Suprapubic skin (tissue), 4 donors: ENCODE measurements around the gene MUC5B. TPM values are rescaled to one million over a fixed set of nuclear protein-coding genes. Genes with fewer than 3 reads are reported as not detected.

Source experiments
- DNase-seq, 2 donors: peaks; one replicate each; pipeline ENCODE4 v3.0.0-alpha.2; 2019; ENCODE audit warnings: low spot score in 2 of 2
- H3K27ac ChIP-seq: fragments of 200-600 bp; sonication (generic); one replicate; pipeline ENCODE4 v1.5.1; 2019
- H3K27me3 ChIP-seq: fragments of 200-600 bp; sonication (generic); one replicate; pipeline ENCODE4 v1.5.1; 2019
- H3K36me3 ChIP-seq: fragments of 200-600 bp; sonication (generic); one replicate; pipeline ENCODE4 v1.5.1; 2019
- H3K4me1 ChIP-seq: fragments of 200-600 bp; sonication (generic); one replicate; pipeline ENCODE4 v1.5.1; 2019
- H3K4me3 ChIP-seq: fragments of 200-600 bp; sonication (generic); one replicate; pipeline ENCODE4 v1.5.1; 2019; ENCODE audit warnings: mild to moderate bottlenecking
- H3K9me3 ChIP-seq: fragments of 200-600 bp; sonication (generic); one replicate; pipeline ENCODE4 v1.5.1; 2019
- EP300 ChIP-seq: sonication (generic); formaldehyde crosslinking; IDR thresholded peaks from one replicate; pipeline ENCODE4 v1.6.1; 2017; ENCODE audit warnings: antibody characterized with exemption
- POLR2A ChIP-seq, 2 donors: fragments of 450-650 bp; IDR thresholded peaks; one replicate each; pipeline ENCODE4 v1.6.1; 2017; ENCODE audit warnings: antibody characterized with exemption in 2 of 2, mild to moderate bottlenecking in 2 of 2, moderate library complexity in 2 of 2
- POLR2AphosphoS5 ChIP-seq, 3 donors: sonication (generic); formaldehyde crosslinking; IDR thresholded peaks; one replicate each; pipeline ENCODE4 v1.6.1; 2017; ENCODE audit warnings: antibody characterized with exemption in 3 of 3
- WGBS: methylation state at CpG from one replicate; pipeline ENCODE4 v1.1.5; 2018; 5-methylcytosine and 5-hydroxymethylcytosine counted together
- total RNA-seq, 4 donors: library from RNA; depleted of rRNA; stranded (reverse); fragments of >200 nt; gene quantifications; one replicate each; pipeline ENCODE4 v1.1.0, GENCODE V29; 2016
- TF ChIP-seq, protein P1 (sequence below), 2 donors: fragments of 200-600 bp in 1 of 2; fragments of 450-650 bp in 1 of 2; sonication (generic) in 1 of 2; IDR thresholded peaks; one replicate each; pipeline ENCODE4 v1.5.1; 2016 to 2019; ENCODE audit warnings: antibody characterized with exemption in 2 of 2, mild to moderate bottlenecking in 1 of 2, moderate library complexity in 1 of 2

The MUC5B gene
- total RNA-seq, 4 donors from 2014 or later = 0.08 to 0.34 (median 0.13) TPM

DNA sequence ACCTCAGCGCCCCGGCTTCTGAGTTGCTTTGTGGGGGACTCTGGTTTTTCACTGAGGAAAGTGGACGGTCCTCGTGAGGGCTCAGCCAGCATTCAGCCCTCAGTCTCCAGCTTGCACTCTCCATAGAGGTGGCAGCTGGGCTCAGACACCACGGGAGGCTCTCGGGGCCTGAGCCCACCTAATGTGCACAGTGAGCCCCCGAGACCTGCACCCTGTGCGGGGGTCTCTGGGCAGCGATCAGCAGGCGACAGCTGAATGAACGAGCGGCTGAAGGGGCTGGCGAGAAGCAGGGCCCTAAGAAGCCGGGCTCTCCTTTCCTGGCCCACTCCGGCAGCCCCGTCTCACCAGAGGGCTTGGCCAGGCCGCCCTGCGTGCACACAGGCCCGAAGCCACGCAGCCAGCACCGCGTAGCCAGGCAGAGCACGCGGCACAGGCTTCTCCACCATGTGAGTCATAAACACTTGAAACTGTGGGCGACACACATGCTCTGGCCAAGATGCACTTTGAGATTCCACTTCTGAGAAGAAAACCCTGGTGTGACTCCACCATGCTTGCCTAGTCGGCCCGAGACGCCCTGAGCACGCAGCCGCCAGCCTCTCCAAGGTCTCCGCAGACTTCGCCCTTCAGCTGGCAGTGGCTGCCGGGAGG lies 58.6 kb downstream of the MUC5B start:
- no peak for TF ChIP-seq POLR2A (IDR thresholded peaks at IDR 0.05)
- TF ChIP-seq, protein P1, sequence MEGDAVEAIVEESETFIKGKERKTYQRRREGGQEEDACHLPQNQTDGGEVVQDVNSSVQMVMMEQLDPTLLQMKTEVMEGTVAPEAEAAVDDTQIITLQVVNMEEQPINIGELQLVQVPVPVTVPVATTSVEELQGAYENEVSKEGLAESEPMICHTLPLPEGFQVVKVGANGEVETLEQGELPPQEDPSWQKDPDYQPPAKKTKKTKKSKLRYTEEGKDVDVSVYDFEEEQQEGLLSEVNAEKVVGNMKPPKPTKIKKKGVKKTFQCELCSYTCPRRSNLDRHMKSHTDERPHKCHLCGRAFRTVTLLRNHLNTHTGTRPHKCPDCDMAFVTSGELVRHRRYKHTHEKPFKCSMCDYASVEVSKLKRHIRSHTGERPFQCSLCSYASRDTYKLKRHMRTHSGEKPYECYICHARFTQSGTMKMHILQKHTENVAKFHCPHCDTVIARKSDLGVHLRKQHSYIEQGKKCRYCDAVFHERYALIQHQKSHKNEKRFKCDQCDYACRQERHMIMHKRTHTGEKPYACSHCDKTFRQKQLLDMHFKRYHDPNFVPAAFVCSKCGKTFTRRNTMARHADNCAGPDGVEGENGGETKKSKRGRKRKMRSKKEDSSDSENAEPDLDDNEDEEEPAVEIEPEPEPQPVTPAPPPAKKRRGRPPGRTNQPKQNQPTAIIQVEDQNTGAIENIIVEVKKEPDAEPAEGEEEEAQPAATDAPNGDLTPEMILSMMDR (IDR thresholded peaks at IDR 0.05) = no peak
- TF ChIP-seq POLR2AphosphoS5 (IDR thresholded peaks at IDR 0.05) = no peak
- TF ChIP-seq EP300 = no peak
- Histone ChIP-seq H3K27me3 (no peaks in the 10 kb centered on the region), H3K36me3 (peaks cover 91% of the 10 kb centered on the region), H3K4me1 (peaks cover 10% of the 10 kb centered on the region), H3K9me3 (no peaks in the 10 kb centered on the region), H3K27ac (no peak overlapping the region), H3K4me3 (no peak overlapping the region)
- WGBS = 72% methylated on average over 15 of the region's 33 CpGs
- DNase-seq = no peak

DNA sequence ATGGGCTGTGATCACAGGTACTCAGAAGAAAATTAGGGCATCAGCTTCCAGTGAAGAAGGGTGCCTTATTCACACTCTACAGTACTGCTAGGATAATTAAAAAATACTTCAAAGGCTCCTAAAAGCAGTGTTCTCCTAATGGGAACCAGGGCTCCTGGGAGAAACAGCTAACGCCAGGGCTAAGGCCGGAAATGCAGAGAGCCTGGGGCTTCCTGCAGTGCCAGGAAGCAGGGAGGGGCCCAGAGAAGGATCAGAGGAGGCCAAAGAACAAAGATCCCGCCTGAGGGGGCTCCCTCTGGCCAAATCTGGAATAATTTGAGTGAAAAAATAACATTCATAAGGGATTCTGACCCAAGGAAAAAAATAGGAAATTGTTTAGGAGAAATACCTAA lies 59.1 kb downstream of the MUC5B start:
- DNase-seq = no peak
- Histone ChIP-seq H3K36me3 (peaks cover 91% of the 10 kb centered on the region), H3K27ac (no peak overlapping the region), H3K4me3 (no peak overlapping the region), H3K4me1 (peaks cover 10% of the 10 kb centered on the region), H3K27me3 (no peaks in the 10 kb centered on the region), H3K9me3 (no peaks in the 10 kb centered on the region)
- 31% methylated on average over 3 of the region's 3 CpGs for WGBS
- TF ChIP-seq, protein P1 (IDR thresholded peaks at IDR 0.05) = no peak
- TF ChIP-seq EP300 (no peak), POLR2AphosphoS5 (IDR thresholded peaks at IDR 0.05) (no peak), POLR2A (IDR thresholded peaks at IDR 0.05) (no peak)

DNA sequence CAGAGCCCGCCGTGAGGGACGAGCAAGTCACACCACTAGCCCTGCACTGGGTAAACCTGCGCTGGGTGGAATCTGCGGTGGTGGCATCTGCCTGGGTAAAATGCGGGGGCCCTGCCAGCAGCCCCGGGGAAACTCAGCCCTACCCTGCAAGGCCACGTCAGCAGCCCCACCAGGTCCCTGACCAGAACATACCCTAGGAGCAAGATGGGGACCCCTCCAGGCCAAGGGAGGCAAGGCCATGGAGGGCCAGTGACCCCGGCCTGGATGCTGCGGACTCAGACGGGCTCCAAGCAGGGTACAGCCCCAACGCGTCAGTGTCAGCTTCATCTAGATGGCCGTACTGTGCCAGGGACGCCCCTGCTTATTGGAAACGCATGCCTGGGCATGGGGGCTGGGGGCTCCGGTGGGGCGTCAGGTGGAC lies 60.2 kb downstream of the MUC5B start:
- no peak for DNase-seq
- Histone ChIP-seq H3K4me3 (no peak overlapping the region), H3K4me1 (peaks cover 10% of the 10 kb centered on the region), H3K9me3 (no peaks in the 10 kb centered on the region), H3K27me3 (no peaks in the 10 kb centered on the region), H3K27ac (no peak overlapping the region), H3K36me3 (peaks cover 86% of the 10 kb centered on the region)
- TF ChIP-seq POLR2A (IDR thresholded peaks at IDR 0.05) (no peak), EP300 (no peak), POLR2AphosphoS5 (IDR thresholded peaks at IDR 0.05) (no peak)
- TF ChIP-seq, protein P1 (IDR thresholded peaks at IDR 0.05) = no peak
- WGBS = 84% methylated on average over 12 of the region's 18 CpGs

DNA sequence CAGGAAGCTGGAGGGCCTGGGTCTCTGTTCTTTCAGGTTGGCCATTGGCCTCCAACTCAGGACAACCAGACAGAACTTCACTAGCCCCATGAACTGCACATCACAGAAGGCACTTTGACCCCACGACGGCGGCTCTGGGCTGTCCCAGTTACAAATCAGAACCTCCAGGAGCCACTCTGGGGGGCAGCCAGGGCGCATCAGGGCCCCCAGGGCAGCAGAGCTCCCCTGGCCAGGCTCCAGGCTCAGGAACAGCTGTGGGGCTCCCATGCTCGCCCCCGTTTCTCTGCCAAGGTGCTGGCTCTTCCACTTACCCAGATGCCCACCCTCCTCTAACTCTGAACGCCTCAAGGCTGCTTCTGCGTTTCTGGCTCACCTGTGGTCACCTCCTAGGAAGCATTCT lies 61.0 kb downstream of the MUC5B start:
- no peak overlapping the region for H3K4me3 ChIP-seq
- no peaks in the 10 kb centered on the region for H3K9me3 ChIP-seq
- peaks cover 86% of the 10 kb centered on the region for H3K36me3 ChIP-seq
- no peaks in the 10 kb centered on the region for H3K27me3 ChIP-seq
- H3K27ac ChIP-seq = no peak overlapping the region
- WGBS = 86% methylated on average over 4 of the region's 8 CpGs
- TF ChIP-seq EP300 = no peak
- TF ChIP-seq POLR2AphosphoS5 (IDR thresholded peaks at IDR 0.05) = no peak
- TF ChIP-seq, protein P1 (IDR thresholded peaks at IDR 0.05) = no peak
- TF ChIP-seq POLR2A (IDR thresholded peaks at IDR 0.05) = no peak
- peaks cover 10% of the 10 kb centered on the region for H3K4me1 ChIP-seq
- no peak for DNase-seq

DNA sequence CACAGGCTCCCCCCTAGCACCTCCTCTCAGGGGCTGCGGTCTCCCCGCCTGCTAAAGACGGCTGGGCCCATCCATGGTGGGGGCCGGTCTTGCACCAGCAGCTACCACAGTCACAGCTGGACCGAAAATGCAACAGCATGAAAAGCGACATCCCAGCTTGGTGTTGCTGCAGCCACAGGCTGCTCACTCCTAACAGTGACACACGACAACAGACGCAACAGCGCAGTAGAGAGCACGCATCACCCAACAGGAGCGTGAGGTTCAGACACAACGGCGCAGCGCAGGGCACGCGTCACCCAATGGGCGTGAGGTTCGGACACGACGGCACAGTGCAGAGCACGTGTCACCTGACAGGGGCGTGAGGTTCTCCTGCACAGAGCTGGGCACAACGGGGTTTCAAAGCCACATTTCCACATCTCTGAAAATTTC lies 62.5 kb downstream of the MUC5B start:
- TF ChIP-seq POLR2A (IDR thresholded peaks at IDR 0.05) = no peak
- no peak for TF ChIP-seq POLR2AphosphoS5 (IDR thresholded peaks at IDR 0.05)
- no peak for TF ChIP-seq EP300
- TF ChIP-seq, protein P1 (IDR thresholded peaks at IDR 0.05) = no peak

More for the DNA sequence above, 62.5 kb downstream of the MUC5B start:
- WGBS = 94% methylated on average over 23 of the region's 23 CpGs
- Histone ChIP-seq H3K4me3 (no peak overlapping the region), H3K36me3 (peaks cover 86% of the 10 kb centered on the region), H3K9me3 (no peaks in the 10 kb centered on the region), H3K27ac (no peak overlapping the region), H3K27me3 (no peaks in the 10 kb centered on the region), H3K4me1 (peaks cover 10% of the 10 kb centered on the region)
- no peak for DNase-seq
